Esophagus (tissue), 2 donors: Measurements from ENCODE around the gene CPNE6. TPM values are rescaled to one million over a fixed set of nuclear protein-coding genes. Genes with fewer than 3 reads are reported as not detected.

Source experiments
- H3K27ac ChIP-seq, 2 donors: one replicate each; pipeline ENCODE4 v1.5.1; 2013; ENCODE audit warnings: low read depth in 2 of 2, mild to moderate bottlenecking in 2 of 2, inconsistent platforms in 1 of 2, low read length in 1 of 2, moderate library complexity in 1 of 2
- H3K27me3 ChIP-seq, 2 donors: one replicate each; pipeline ENCODE4 v1.6.1; 2013; ENCODE audit warnings: low read length in 2 of 2, control low read depth in 1 of 2, mild to moderate bottlenecking in 1 of 2; ENCODE audit not compliant: insufficient read depth in 2 of 2, control insufficient read depth in 1 of 2
- H3K36me3 ChIP-seq, 2 donors: one replicate each; pipeline ENCODE4 v1.6.1; 2013; ENCODE audit warnings: low read length in 1 of 2; ENCODE audit not compliant: control insufficient read depth in 2 of 2, insufficient read depth in 2 of 2
- H3K4me1 ChIP-seq, 2 donors: one replicate each; pipeline ENCODE4 v1.6.1; 2013; ENCODE audit warnings: low read length in 1 of 2; ENCODE audit not compliant: control insufficient read depth in 2 of 2, insufficient read depth in 2 of 2
- H3K4me3 ChIP-seq, 2 donors: one replicate each; pipeline ENCODE4 v1.5.1; 2013; ENCODE audit warnings: low read length in 2 of 2, mild to moderate bottlenecking in 2 of 2, low read depth in 1 of 2, moderate library complexity in 1 of 2
- H3K9me3 ChIP-seq, 2 donors: one replicate each; pipeline ENCODE4 v1.6.1; 2013; ENCODE audit warnings: mild to moderate bottlenecking in 2 of 2, low read depth in 1 of 2, low read length in 1 of 2, moderate library complexity in 1 of 2; ENCODE audit not compliant: control insufficient read depth in 2 of 2, insufficient read depth in 1 of 2
- WGBS, 2 donors: extraction: QIAGEN DNeasy Blood & Tissue Kit; methylation state at CpG; one replicate each; pipeline ENCODE4 v1.1.7; 2013; 5-methylcytosine and 5-hydroxymethylcytosine counted together
- polyA plus RNA-seq, 2 donors: library from polyadenylated mRNA; stranded (reverse); fragments of 200-250 nt; gene quantifications; one replicate each; pipeline ENCODE4 v1.2.3, GENCODE V29; 2013
- donor health status: healthy with polysubstance abuse.
- donor health status: Bipolar disorder and iron deficiency.

The CPNE6 gene
- polyA plus RNA-seq, 2 donors: 0.06 TPM; not detected in 1

DNA sequence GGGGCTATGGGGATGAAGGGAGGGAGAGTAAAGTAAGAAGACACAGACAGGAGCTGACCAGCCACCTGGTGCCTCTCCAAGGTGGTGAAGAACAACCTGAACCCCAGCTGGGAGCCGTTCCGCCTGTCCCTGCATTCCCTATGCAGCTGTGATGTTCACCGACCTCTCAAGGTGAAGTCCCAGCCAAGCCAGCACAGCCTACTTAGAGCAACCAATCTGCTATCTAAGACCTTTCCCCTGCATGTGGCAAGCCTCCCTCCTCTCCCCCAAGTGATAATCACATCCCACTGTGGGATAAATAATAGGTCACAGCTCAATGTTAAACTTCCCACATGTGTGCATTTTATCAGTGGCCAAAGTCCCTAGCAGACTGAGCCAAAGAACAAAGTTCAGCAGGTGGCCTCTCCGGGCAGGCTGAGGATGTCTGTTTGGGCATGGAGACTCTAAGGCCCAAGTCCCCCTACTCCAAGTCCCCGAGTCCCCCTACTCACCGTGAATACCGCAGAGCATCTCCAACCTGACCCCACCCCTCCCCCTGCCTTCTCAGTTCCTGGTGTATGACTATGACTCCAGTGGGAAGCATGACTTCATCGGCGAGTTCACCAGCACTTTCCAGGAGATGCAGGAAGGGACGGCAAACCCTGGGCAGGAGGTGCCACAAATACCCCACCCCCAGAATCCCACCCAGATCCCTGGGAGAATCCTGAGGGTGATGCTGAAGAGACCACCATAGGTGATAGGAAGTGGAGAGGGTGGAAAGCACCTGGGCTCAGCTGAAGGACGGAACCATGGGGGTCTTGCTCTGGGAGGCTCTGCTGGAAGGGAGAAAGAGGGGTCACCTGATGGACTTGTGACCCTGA, 3.5 kb downstream of the CPNE6 start:
- Histone ChIP-seq H3K27ac (no peak overlapping the region), H3K36me3 (no peaks in the 10 kb centered on the region), H3K9me3 (no peaks in the 10 kb centered on the region), H3K4me1 (peaks cover 0 to 9% of the 10 kb centered on the region in 2 donors), H3K4me3 (no peak overlapping the region), H3K27me3 (no peaks in the 10 kb centered on the region)
- 66 to 79% methylated on average over 11 of the region's 11 CpGs for WGBS, 2 donors

DNA sequence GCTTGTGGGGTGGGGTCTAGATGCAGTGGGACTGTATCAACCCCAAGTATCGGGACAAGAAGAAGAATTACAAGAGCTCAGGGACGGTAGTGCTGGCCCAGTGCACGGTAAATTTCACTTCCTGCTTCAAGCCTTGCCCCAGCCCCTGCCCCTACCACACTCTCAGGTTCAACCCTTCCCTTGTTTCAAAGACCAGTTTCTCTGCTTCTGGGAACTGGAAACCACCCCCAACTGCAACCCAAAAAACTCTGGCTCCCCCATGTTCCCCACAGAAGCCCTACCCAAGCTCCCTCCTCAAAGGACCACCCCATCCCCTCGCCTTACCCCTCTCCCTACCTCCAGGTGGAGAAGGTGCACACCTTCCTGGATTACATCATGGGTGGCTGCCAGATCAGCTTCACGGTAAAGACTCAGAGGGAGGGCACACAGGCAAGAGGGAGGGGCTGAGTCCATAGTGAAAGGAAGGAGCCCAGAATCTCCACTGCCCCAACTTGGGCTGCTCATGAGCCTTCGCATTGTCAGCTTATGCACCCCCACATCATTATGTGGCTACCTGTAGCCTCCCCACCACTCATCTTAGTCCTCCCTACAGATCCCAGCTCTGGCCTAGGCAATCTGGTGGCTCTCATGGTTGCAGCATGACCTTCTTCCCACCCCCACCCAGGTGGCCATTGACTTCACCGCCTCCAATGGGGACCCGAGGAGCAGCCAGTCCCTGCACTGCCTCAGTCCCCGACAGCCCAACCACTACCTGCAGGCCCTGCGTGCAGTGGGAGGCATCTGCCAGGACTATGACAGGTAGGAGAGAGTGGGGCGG, 4.3 kb downstream of the CPNE6 start:
- Histone ChIP-seq H3K4me1 (peaks cover 0 to 9% of the 10 kb centered on the region in 2 donors), H3K27ac (no peak overlapping the region), H3K27me3 (no peaks in the 10 kb centered on the region), H3K36me3 (no peaks in the 10 kb centered on the region), H3K4me3 (no peak overlapping the region), H3K9me3 (no peaks in the 10 kb centered on the region)
- 66 to 75% methylated on average over 11 of the region's 11 CpGs for WGBS, 2 donors

DNA sequence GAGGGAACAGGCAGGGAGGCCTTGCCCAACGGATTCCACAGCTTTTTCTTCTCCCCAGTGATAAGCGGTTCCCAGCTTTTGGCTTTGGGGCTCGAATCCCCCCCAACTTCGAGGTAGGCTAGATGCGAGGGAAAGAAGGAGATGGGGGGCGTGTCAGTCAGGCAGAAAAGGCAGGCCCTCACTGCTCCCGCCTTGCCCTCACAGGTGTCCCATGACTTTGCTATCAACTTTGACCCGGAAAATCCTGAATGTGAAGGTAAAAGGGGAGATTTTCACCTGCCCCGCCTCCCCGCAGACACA, 4.9 kb downstream of the CPNE6 start:
- Histone ChIP-seq H3K4me1 (peaks cover 0 to 12% of the 10 kb centered on the region in 2 donors), H3K4me3 (no peak overlapping the region), H3K36me3 (no peaks in the 10 kb centered on the region), H3K27me3 (no peaks in the 10 kb centered on the region), H3K9me3 (no peaks in the 10 kb centered on the region), H3K27ac (no peak overlapping the region)
- 87 to 88% methylated on average over 9 to 10 of the region's 10 CpGs for WGBS, 2 donors

DNA sequence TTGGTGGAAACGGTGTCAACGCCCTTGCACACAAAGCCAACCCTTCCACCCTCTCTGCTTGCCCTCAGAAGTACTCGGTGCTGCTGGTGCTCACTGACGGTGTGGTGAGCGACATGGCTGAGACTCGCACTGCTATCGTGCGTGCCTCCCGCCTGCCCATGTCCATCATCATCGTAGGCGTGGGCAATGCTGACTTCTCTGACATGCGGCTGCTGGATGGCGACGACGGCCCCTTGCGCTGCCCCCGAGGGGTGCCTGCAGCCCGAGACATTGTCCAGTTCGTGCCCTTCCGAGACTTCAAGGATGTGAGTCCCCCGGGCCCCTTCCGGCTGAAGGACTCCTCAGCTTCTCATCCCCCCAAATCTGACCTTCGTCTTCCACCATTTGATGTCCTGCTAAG, 5.7 kb downstream of the CPNE6 start:
- H3K4me1 ChIP-seq: peaks cover 0 to 15% of the 10 kb centered on the region in 2 donors
- WGBS, 2 donors: 92 to 95% methylated on average over 23 of the region's 23 CpGs
- no peak overlapping the region for H3K4me3 ChIP-seq
- no peak overlapping the region for H3K27ac ChIP-seq
- no peaks in the 10 kb centered on the region for H3K9me3 ChIP-seq
- H3K36me3 ChIP-seq: no peaks in the 10 kb centered on the region
- H3K27me3 ChIP-seq: no peaks in the 10 kb centered on the region

DNA sequence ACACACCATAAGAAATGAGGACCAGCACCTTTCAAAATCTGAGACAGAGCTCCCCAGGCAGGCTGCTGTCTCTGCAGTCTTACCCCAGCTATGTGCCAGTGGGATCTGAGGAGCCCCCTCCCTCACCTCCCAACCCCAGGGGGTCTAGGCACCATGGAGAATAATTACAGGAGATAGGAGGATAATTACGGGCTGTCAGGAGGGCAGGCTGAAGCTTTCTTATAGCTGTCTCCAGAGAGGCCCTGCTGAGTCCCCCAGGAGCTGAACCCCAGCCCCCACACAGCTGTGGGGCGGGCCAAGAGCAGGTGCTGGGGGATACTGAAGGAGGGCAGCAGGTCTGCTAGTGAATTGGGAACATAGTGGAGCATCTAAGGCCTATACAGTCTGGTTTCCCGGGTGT, 6.8 kb downstream of the CPNE6 start:
- Histone ChIP-seq H3K36me3 (no peaks in the 10 kb centered on the region), H3K27ac (no peak overlapping the region), H3K9me3 (no peaks in the 10 kb centered on the region), H3K4me1 (peaks cover 0 to 8% of the 10 kb centered on the region in 2 donors), H3K4me3 (no peak overlapping the region), H3K27me3 (no peaks in the 10 kb centered on the region)
- 82 to 88% methylated on average over 3 of the region's 3 CpGs for WGBS, 2 donors

DNA sequence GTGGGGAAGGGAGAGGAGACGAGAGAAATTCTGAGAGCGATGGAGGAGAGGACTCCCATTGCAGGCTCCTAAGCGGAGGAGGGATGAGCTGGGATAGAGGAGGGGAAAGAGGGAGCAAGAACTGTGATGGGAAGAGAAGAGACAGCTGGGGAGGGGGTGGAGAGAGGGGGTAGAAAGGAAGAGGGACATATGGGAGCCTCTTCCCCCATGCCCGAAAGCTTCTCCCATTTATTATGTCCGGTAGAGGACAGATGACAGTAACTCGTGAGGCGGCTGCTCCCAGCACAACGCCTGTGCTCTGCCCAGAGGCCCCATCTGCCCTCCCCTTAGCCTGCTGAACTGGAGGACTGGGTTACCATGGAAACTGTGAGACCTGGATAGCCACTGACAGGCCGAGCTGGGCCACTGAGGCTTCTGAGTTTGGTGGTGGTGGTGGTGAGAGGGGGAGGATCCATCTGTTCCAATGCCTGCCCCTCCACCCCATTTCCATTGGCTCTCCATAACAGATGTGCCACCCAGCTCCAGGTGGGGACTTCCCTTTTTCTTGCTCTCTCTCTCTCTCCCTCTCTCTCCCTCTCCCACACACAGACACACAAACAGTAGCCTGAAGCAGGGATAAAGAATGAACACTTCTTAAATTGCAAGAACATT, 8.3 kb downstream of the CPNE6 start:
- Histone ChIP-seq H3K9me3 (no peaks in the 10 kb centered on the region), H3K36me3 (no peaks in the 10 kb centered on the region), H3K27ac (no peak overlapping the region), H3K4me1 (peaks cover 0 to 8% of the 10 kb centered on the region in 2 donors), H3K27me3 (no peaks in the 10 kb centered on the region), H3K4me3 (no peak overlapping the region)
- WGBS, 2 donors: 86 to 90% methylated on average over 8 to 9 of the region's 9 CpGs

DNA sequence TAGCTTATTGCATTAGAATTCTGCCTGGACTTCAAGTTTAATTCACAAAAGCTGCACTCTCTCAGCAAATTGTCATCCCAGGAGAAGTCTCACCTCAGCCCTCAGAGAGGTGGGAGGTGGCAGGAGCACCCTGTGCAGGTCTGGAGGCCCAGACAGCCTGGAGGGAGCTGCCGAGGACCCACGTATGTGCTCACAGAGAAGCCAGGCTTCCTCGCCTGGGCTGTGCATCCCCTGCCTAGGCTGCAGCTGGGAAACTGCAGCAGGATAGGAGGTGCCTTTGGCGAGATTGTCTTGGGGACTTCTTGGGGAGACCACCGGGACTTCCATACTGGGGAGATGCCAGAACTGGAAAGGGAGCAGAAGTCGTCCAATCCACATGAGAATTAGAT, 8.8 kb downstream of the CPNE6 start:
- Histone ChIP-seq H3K9me3 (no peaks in the 10 kb centered on the region), H3K27ac (no peak overlapping the region), H3K4me3 (no peak overlapping the region), H3K36me3 (no peaks in the 10 kb centered on the region), H3K4me1 (peaks cover 0 to 8% of the 10 kb centered on the region in 2 donors), H3K27me3 (no peaks in the 10 kb centered on the region)
- 77 to 81% methylated on average over 6 of the region's 6 CpGs for WGBS, 2 donors

DNA sequence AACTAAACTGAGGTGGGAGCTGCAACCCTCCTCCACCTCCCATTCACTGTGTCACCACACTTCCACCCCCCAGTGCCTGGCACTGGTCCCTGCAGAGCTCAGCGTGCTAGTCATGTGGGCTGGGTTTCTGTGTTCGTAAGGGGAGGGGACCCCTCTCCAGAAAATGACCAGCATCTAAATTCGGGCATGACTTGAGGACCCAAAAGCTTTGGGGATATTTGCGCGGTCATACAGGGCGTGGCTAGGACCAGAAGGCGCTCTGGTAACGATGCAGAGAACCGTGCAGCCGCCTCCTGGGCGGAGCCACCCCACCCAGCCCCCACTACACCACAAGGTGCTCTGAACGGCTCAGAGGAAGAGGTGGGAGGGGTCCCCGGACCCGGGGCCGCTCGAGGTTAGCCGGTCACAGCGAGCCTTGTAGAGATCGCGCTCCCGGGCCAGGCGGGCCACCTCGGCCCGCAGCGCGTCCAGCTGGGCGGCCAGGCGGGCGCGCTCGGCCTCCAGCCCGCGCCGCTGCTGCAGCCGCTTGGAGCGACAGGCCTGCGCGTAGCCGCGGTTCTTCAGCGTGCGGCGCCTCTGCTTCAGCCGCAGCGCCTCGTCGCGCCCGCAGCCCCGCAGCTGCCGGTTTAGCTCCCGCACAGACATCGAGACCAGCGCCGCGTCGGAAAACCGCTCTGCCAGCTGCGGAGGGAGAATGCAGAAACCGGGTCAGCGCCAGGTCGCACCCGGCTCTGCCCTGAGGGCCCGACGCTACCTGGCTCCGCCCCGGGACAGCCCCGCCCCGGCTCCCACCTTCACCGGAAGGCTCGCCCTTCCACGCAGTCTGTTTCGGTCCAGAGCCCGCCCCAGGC, 9.8 kb downstream of the CPNE6 start:
- Histone ChIP-seq H3K4me1 (peaks cover 0 to 8% of the 10 kb centered on the region in 2 donors), H3K4me3 (peak overlapping the region; percentile 46 to 59), H3K27me3 (no peaks in the 10 kb centered on the region), H3K27ac (peak overlapping the region; percentile 15 to 61), H3K9me3 (no peaks in the 10 kb centered on the region), H3K36me3 (no peaks in the 10 kb centered on the region)
- 0% methylated on average over 66 to 74 of the region's 74 CpGs for WGBS, 2 donors

DNA sequence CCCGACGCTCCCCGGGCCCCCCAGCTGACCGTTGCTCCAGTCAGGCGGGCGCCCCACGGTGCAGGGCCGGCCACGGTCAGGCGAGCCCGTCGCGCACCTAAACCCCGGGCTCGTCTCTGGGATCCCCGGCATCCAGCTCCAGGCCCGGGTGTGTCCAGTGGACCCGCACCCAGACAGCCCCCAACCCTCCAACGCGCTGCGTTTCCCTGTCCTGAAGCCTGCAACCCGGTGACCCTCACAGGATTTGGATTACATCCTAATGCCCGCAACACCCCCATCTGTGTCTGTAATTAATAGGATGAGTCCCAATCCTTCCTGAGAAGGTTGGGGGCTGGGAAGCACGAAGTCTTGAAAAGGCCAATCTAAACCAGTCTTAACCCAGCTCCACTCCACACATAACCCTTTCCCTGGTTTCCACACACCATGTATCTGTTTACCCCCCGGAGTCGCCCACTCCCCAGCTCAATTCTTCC, 10.4 kb downstream of the CPNE6 start:
- H3K27ac ChIP-seq: peak overlapping the region in 1 of 2 donors; percentile 14
- no peaks in the 10 kb centered on the region for H3K27me3 ChIP-seq
- 24 to 33% methylated on average over 15 to 26 of the region's 26 CpGs for WGBS, 2 donors
- H3K4me3 ChIP-seq: peak overlapping the region; percentile 46 to 59
- peaks cover 0 to 8% of the 10 kb centered on the region in 2 donors for H3K4me1 ChIP-seq
- no peaks in the 10 kb centered on the region for H3K36me3 ChIP-seq
- H3K9me3 ChIP-seq: no peaks in the 10 kb centered on the region
